ENCODE data around the gene MMAB.
"Not testable (repeated sequence)": the region's sequence is repeated elsewhere in the genome, so short reads cannot be mapped to it uniquely, and the experiment has no call there.

MMAB gene

DNA sequence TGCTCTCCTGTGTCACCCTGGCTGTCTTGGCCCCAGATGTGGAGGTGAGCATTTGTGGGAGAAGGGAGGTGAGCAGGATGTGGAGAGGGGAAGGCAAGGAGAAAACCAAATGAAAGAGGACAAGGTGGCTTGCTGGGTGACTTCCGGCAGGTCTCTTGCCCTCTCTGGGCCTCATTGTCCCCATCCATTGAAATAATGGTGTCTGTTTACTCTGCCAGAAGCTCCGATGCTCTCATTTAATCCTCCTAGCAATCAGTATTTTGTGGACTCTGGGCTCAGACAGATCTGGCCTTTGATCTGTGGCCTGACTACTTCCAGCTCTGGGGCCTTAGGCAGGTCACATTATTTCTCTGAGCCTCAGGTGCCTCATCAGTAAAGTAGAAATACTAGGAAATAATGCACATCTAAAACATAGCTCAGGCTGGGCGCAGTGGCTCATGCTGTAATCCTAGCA, 30.9 kb upstream of the MMAB start:
- no peak for DNase-seq (ENCODE audit: low read depth in 3 of 3, low spot score in 1 of 3)

DNA sequence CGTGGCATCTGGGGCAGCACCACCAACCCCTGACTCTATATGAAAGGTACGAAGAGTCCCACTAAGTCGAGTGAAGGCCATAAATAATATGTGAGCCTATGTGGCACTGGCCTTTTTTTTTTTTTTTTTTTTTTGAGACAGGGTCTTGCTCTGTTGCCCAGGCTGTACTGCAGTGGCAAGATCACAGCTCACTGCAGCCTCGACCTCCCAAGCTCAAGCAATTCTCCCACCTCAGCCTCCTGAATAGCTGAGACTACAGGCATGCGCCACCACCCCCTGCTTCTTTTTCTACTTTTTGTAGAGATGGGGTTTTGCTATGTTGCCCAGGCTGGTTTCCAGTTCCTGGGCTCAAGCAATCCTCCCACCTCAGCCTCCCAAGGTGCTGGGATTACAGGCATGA, 28.8 kb upstream of the MMAB start:
- DNase-seq (ENCODE audit: low read depth in 3 of 3, low spot score in 1 of 3): not testable (repeated sequence)

DNA sequence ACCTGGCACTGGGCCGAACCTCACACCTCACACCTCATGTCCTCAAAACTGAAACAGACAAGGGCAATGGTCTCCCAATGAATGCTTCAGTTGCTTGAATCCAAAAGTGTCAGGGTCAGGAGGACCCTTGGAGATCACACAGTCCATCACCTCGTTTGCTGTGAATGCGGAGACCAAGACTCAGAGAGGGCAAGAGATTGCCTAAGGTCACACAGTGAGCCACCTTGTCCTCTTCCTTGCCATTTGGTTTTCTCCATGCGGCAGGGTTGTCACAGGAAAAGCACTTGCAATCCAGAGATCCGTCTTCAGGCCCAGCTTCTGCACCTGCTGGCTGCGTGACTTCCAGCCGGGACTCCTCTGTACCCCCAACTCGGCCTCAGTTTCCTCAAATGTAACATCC, 28.3 kb upstream of the MMAB start:
- no peak for DNase-seq (ENCODE audit: low read depth in 3 of 3, low spot score in 1 of 3)

DNA sequence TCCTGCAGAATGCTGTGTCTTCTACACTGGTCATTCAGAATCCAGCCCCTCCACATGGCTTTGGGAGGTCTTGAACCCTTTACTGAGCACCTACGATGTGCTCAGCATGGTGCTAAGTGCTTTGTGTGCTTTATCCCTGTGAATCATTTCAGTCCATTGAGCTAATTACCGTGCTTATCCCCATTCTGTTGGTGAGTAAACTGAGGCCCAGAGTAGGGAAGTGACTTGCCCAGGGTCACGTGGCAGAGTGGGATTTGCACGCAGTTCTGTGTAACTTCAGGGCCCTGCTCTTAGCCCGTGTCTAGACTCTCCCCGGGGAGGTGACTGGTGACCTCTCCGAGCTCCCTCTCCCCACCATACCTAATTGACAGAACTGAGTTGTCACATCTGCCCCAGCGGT, 27.7 kb upstream of the MMAB start:
- no peak for DNase-seq (ENCODE audit: low read depth in 3 of 3, low spot score in 1 of 3)

DNA sequence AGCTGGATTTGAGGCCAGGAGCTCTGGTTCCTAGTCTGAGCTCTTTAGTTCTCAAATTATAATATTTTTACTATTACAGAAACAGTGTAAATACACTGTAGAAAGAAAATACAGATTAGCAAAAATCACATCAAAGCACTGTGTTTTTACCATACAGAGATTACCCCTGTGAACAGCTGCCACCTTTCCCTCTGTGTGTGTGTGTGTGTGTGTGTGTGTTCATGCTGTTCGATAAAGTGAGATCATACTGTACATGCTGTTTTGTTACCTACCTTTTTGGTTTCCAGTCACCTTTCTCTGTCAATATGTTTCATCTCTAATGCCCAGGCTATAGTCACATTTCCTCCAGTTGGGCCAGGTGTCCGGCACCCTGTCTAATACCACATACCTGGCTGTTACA, 27.2 kb upstream of the MMAB start:
- DNase-seq (ENCODE audit: low read depth in 3 of 3, low spot score in 1 of 3): no peak

DNA sequence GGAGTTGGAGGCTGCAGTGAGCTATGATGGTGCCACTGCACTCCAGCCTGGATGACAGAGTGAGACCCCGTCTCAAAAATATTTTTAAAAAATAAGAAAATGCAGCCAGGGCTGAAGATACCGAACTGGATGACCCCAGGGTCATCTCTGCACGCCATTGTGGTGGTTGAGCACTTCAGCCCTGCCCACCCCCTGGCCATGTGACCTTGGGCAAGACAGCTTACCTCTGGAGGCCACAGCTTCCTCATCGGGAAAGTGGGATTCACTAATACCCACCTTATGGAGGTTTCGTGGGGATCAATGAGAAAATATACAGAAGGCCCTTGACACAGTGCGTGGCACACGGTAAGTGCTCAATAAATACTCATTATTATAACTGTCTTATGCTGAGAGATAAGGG, 25.8 kb upstream of the MMAB start:
- DNase-seq (ENCODE audit: low read depth in 3 of 3, low spot score in 1 of 3): no peak

DNA sequence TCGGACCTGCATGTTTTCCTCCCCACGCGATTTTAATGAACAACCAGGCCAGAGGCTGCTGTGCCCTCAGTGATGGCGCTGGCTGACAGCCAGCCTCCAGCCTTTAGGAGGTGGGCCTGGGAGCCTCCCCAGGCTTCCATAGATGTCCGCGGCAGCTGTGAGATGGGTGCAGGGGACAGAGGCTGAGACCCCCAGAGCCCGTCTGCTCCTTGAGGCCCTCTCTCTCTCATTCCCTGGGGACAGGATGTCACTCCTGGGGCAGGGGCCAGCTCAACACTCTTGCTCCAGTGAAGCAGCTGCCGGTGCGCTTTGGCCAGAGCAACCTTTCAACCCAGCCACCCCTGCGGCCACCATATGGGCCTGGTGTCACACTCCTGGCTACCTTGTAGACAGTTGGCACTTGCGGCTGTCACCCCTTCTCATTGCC, 25.1 kb upstream of the MMAB start:
- no peak for DNase-seq (ENCODE audit: low read depth in 3 of 3, low spot score in 1 of 3)

DNA sequence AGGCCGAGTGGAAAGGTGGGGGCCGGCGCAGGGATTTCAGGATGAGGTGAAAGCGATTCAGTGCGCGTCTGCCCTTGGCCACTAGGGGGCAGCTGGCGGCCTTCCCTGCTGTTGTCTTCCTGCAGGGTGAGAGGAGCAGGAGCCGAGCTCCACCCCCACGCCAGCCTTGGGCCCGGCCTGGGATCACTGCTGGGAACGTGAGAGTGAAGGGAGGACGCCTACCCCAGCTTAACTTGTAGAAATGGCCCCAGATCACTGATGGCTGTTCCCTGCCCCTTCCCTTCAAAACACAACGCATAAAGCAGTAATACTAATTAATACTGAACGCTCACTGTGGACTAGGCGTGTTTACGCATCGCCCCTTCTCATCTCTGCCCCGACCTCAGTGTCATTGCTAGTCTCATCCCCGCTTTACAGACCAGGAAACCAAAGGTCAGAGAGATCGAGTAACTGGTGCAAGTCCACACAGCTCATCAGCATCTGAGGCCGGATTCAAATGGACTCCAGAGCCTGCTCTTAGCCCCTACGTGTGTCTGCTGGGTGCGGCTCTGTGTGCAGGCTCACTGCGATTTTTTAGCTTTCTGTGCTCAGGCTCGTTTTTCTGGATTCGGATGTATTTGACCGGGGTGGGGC, 24.6 kb upstream of the MMAB start:
- peak; percentile 3 to 47 (median 15) for DNase-seq (ENCODE audit: low read depth in 3 of 3, low spot score in 1 of 3)

DNA sequence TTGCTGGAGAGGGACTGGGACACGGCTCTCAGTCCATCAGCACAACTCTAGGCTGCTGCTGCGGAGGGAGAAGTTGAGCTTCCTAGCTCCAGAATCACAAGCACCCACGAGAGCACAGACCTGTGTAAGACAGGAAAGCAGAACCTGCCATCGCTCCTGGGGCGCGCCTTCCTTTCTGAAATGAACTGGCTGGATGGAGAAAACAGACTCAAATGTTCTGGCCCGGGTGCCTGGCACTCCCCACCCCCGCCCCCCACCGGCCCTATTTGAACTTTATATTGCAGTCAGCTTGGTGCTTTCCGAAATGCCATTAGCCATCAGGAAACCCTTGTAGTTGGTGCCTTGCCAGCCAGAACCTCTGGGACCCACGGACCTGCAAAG, 24.1 kb upstream of the MMAB start:
- no peak for DNase-seq (ENCODE audit: low read depth in 3 of 3, low spot score in 1 of 3)

DNA sequence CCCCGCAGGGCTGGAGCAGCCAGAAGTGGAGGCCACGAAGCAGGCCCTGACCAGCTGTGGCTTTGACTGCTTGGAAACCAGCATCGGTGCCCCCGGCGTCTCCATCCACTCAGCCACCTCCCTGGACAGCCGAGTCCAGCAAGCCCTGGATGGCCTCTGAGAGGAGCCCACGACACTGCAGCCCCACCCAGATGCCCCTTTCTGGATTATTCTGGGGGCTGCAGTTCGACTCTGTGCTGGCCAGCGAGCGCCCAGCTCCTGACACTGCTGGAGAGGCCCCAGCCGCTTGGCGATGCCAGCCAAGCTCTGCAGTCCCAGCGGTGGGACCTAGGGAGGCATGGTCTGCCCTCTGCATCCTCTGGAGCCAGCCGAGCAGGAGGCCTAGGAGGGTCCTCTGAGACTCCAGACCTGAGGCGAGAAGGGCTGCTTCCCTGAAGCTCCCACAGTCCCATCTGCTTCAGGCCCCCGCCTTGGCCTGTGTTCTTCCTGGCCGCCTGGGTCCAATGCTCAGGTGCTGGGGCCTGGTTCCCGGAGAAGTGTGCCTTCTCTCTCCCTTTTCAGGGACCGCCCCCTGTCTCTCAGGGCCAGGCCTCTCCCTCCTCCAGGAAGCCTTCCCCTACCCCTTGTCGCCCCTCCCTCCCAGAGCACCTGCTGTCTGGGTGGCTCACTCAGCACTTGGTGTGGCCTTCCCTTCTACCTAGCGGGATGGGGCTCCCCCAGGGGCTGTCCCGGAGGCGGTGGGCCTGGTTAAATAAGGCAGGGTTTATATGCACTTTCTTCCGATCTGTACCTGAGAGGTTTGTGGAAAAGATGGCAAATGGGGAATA, 23.3 kb upstream of the MMAB start:
- DNase-seq (ENCODE audit: low read depth in 3 of 3, low spot score in 1 of 3): no peak

DNA sequence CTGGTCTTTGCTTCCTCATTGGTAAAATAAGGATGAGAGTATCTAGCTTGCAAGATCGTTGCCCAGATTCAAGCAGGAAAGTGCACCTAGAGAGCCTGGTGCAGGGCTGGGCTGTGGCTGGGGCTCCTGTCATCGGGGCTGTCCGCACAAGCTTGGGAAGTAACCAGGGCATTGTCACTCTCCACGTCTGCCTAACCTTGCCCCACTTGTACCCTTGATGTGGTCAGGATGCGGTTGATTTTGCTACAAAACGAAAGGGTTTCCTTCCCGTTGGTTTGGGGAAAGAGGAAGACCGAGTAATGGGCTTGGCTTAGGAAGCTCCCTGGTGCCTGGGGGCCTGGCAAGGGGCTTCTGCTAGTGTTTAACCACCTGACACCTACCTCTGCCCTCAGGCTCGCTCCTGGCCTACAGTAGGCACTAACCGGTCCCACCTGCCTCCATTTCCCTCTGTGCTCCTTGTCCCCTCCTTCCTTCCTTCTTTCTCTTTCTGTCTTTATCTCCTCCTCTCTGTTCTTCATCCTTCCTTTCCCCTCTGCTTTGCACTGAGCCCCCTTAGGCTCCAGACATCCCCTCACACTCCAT, 22.1 kb upstream of the MMAB start:
- no peak for DNase-seq (ENCODE audit: low read depth in 3 of 3, low spot score in 1 of 3)

DNA sequence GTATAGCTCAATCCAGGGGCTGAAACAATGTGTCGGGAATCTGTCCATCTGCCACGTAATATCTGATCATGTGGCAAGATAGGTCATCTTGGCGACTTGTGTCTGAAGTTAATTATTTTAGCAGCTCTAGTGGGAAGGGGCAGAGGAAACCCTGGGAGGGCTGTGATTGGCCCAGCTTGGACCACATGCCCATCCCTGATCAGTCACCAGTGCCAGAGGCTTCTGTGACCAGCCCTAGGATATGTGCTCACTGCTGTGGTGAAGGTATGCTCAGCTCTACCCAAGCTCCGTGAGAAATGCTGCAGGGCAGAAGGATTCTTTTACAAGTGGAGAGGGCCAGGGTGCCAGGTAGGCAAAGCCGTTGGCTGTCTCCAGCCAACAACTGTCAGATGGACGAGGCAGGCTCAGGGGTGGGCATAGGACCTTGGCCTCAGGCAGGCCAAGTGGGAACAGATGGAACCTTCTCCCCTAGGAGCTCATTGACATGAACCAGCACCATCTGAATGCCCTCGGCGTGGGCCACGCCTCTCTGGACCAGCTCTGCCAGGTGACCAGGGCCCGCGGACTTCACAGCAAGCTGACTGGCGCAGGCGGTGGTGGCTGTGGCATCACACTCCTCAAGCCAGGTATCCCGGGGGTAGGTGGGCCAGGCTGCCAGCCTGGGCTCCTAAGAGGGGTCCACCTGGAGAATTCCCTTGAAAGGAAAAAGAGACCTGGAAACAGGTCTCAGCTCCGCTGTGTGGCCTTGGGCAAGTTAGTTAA, 21.4 kb upstream of the MMAB start:
- no peak for DNase-seq (ENCODE audit: low read depth in 3 of 3, low spot score in 1 of 3)

DNA sequence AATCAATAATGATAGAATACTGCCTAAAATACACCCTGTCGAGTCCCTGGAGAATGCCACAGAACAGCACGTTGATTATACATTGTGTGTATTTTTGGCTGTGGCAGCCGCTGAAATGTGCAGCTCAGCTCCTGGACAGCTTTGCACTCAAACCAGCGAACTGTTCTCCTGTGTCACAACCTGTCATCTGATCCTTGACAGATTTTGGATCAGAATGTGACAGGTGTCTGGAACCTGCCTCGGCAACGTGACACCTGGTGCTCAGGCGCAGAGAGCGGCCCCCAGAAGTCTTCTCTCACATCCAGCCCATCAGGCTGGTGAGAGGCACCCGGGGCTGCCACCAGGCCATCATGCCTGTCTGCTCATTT, 19.6 kb upstream of the MMAB start:
- no peak for DNase-seq (ENCODE audit: low read depth in 3 of 3, low spot score in 1 of 3)

DNA sequence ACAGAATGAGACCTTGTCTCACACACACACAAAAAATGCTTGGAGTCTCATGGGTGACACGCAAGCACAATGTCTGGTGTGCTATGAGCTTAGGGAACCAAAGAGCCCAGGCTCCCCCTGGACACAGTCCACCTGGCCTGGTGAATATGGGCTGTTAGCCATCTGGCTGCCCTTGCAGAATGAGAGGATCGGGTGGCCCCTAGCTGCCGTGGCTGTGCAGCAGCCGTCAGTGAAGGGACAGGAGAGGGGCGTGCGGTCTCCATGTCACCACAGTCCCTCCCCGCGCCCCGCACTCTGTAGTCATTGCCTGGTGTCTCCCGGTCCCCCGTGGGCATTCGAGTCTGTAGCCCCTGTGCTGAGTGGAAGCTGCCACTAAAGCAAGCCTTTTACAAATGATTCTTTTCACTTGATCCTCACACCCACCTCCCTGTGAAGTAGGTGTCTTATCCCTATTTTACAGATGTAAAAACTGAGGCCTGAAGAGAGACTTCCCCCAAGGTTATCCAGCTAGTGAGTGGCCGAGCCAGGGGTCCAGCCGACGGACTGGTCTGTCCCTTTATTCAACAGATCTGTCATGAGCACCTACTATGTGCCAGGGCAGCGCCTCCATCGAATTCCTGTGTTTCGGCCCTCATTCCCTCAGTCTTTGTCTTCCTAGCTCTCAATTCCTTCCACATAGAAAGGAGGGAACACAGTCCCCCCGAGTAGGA, 19.0 kb upstream of the MMAB start:
- DNase-seq (ENCODE audit: low read depth in 3 of 3, low spot score in 1 of 3): no peak

DNA sequence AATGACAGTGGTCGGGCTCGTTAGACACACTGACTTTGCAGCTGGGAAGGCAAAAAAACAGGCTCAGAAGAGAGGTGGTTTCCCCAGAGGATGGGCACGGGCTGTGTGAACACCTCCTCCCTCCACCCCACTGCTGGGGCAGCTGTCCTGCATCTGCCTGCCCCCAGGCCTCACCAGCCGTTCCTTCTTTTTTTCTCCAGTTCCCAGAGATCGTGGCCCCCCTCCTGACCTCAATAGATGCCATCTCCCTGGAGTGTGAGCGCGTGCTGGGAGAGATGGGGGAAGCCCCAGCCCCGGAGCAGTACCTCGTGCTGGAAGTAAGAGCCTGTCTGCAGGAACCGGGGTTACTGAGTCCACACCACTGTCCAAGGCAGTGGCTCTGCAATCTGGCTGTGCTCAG, 17.7 kb upstream of the MMAB start:
- DNase-seq (ENCODE audit: low read depth in 3 of 3, low spot score in 1 of 3): no peak

DNA sequence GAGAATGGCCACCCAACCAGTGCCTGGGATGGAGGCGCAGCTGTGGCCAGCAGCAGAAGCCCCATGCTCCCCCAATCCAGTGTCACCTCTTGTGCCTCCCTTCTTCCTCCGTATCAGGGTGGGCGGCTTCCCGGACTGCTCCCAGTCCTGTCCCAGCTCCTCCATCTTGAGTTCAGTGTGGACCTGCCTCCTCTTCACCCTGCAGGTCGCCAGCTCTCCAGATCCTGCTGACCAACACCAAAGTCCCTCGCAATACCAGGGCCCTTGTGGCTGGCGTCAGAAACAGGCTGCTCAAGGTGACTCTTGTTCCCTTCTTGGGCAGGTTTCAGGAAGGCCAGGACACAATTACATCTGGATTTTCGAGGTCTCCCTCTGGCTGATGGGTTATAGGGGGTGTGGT, 17.3 kb upstream of the MMAB start:
- no peak for DNase-seq (ENCODE audit: low read depth in 3 of 3, low spot score in 1 of 3)

DNA sequence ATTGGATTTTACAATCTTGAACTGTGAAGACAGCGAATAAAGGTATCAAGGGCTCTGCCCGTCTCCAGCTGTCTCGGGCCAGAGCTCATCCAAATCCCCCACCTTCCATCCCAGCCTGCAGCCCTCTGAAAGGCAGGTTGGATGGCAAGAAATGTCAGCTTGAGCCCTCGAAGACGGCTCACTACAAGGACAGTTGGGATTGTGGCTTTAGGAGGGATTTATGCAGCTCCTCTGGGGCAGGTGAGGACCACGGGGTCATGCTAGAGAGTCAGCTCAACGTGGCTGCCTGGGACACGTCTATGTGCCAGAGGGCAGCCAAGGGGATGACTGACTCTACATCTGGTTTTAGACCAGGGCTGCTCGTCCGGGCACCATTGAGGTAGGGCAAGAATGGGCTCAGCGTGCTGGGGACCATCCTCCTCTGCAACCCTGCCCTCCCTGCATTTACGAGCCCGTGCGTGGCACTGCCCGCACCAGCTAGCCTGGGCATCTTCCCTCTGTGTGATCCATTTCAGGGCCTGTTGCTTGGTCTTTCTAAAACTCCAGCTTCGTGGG, 16.5 kb upstream of the MMAB start:
- DNase-seq (ENCODE audit: low read depth in 3 of 3, low spot score in 1 of 3): no peak

DNA sequence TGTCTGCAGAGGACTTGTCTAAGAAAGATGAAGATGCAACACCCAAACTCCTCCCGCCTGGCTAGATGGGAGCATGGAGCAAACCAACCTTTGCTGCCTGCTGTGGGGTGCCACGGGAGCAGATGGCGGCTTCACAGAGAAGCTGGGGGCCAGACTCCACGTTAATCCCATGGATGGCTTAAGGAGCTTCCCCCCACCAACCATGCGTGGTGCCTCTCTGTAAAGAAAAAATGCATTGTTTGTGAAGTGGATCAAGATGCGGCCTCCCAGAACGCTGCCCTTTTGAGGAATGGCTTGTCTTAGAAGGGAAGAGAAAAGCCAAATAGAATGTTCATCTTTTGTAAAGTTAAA, 15.9 kb upstream of the MMAB start:
- DNase-seq (ENCODE audit: low read depth in 3 of 3, low spot score in 1 of 3): no peak

DNA sequence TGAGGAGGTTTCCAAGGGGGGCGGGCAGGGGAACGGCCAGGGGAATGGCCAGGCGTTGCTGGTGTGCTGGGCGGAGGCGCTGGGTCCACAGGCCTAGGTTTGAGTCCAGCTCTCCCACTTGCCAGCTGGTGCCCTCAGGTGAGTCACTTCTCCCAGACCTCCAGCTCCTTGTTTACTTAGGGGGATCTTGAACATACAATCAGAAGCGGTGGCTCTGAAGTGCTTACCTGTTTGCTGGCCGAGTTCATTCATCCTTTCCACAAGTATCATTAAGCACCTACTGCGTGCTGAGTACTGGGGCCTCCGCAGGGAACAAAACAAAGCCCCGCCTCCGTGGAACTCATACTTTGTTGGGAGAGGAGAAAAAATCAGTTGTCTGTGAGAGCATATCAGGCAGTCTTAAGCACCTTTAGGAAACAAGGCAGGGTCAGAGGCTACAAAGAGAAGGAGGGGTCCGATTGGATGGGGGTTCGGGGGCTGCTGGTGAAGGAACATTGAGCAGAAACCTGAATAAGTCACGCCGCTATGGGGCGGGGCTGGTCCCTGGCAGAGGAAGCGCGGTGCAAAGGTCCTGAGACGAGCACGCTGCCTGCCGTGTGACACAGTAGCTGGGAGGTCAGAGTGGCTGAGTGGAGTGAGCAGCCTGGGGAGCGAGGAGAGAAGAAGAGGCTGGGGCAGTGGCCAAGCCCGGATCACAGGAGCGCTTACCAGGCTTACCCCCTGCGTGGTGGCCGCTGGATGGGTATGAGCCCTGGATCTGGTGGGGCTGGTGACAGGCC, 15.3 kb upstream of the MMAB start:
- DNase-seq (ENCODE audit: low read depth in 3 of 3, low spot score in 1 of 3): no peak

DNA sequence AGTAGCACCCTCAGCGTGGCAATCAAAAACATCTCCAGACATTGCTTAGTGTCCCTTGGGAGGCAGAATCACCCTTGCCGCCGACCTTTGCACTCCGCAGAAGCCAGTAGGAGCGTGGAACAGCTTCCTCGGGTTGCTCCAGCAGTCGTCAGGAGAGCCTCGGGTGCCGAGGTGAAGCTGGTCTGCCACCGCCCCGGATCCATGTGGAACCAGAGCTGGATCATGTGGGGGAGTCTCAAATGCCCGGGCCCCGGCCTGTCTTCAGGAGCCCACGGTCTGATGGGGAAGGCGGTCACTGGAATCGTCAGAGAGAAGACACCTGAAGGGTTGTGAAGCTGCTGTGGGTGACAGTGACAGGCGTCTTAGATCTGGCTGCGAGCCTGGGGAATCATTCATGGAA, 14.6 kb upstream of the MMAB start:
- DNase-seq (ENCODE audit: low read depth in 3 of 3, low spot score in 1 of 3): no peak

All from stimulated activated CD4-positive, alpha-beta T cell treated with anti-CD3 and anti-CD28 coated beads, TNF-alpha, amount 100 ng/mL, for 1 hour (primary cell).